Loucy (cell line): ENCODE measurements around the gene SNX27.
A peak's percentile ranks its signal among the peaks of the same experiment; 100 is the strongest.
"Not testable (repeated sequence)": the region's sequence is repeated elsewhere in the genome, so short reads cannot be mapped to it uniquely, and the experiment has no call there.

Source experiments
- H2AFZ ChIP-seq: fragments of 200-600 bp; sonication (generic); 2 replicates; pipeline ENCODE4 v1.6.0; 2016; ENCODE audit warnings: antibody characterized with exemption, mild to moderate bottlenecking, low read length, moderate library complexity
- H3F3A ChIP-seq: fragments of 200-600 bp; 2 replicates; pipeline ENCODE4 v1.6.0; 2016; ENCODE audit warnings: antibody characterized with exemption, low read depth, mild to moderate bottlenecking
- H3K27me3 ChIP-seq: fragments of 200-600 bp; sonication (generic); 2 replicates; pipeline ENCODE4 v1.6.1; 2014; ENCODE audit warnings: low read length, mild to moderate bottlenecking; ENCODE audit not compliant: insufficient read depth, poor library complexity, severe bottlenecking
- H3K36me3 ChIP-seq: fragments of 200-600 bp; sonication (generic); 2 replicates; pipeline ENCODE4 v1.6.1; 2016; ENCODE audit warnings: low read length; ENCODE audit not compliant: insufficient read depth
- H3K4me1 ChIP-seq: fragments of 200-600 bp; sonication (generic); 2 replicates; pipeline ENCODE4 v1.5.1; 2014; ENCODE audit warnings: low read length, mild to moderate bottlenecking; ENCODE audit not compliant: insufficient read depth, poor library complexity, severe bottlenecking
- H3K4me2 ChIP-seq: fragments of 200-600 bp; sonication (generic); 2 replicates; pipeline ENCODE4 v1.6.0; 2014; ENCODE audit warnings: antibody characterized with exemption, low read length, low read depth, mild to moderate bottlenecking; ENCODE audit not compliant: poor library complexity, severe bottlenecking
- H3K4me3 ChIP-seq: fragments of 200-600 bp; sonication (generic); 2 replicates; pipeline ENCODE4 v1.5.1; 2014; ENCODE audit warnings: low read length, mild to moderate bottlenecking, mixed read lengths; ENCODE audit not compliant: poor library complexity, severe bottlenecking
- H3K79me2 ChIP-seq: fragments of 200-600 bp; sonication (generic); 2 replicates; pipeline ENCODE4 v1.6.1; 2014; ENCODE audit warnings: low read length; ENCODE audit not compliant: insufficient read depth
- H3K9ac ChIP-seq: fragments of 200-600 bp; sonication (generic); 2 replicates; pipeline ENCODE4 v1.6.0; 2014; ENCODE audit warnings: mild to moderate bottlenecking, low read depth, low read length, moderate library complexity; ENCODE audit not compliant: poor library complexity, severe bottlenecking
- H3K9me2 ChIP-seq: fragments of 200-600 bp; sonication (generic); replicated peaks from 2 replicates; pipeline ENCODE4 v1.6.1; 2016; ENCODE audit warnings: low read depth, low read length, mixed read lengths
- H3K9me3 ChIP-seq: fragments of 200-600 bp; sonication (generic); 2 replicates; pipeline ENCODE4 v1.6.1; 2014; ENCODE audit warnings: mild to moderate bottlenecking, antibody characterized with exemption, low read length, low read depth; ENCODE audit not compliant: insufficient read depth
- H4K20me1 ChIP-seq: fragments of 200-600 bp; sonication (generic); 2 replicates; pipeline ENCODE4 v1.6.0; 2014; ENCODE audit warnings: antibody characterized with exemption, low read length, mild to moderate bottlenecking; ENCODE audit not compliant: insufficient read depth, poor library complexity, severe bottlenecking
- CTCF ChIP-seq: fragments of 200-600 bp; sonication (generic); conservative IDR thresholded peaks from 2 replicates; pipeline ENCODE4 v1.5.1; 2014; ENCODE audit warnings: mild to moderate bottlenecking, antibody characterized with exemption, low read length
- EZH2phosphoT487 ChIP-seq: fragments of 200-600 bp; IDR thresholded peaks from 2 replicates; pipeline ENCODE4 v1.6.1; 2018; ENCODE audit warnings: antibody characterized with exemption, mild to moderate bottlenecking, moderate library complexity, borderline replicate concordance

SNX27 gene

GRCh38 chr1:151594143-151594625 lies 17.7 kb upstream of the SNX27 start:
- H3K4me1 ChIP-seq, result peaks cover 5% of the 10 kb centered on the region
- no peaks in the 10 kb centered on the region for H3K9me2 ChIP-seq
- no peaks in the 10 kb centered on the region for H3F3A ChIP-seq
- H3K9me3 ChIP-seq, result no peaks in the 10 kb centered on the region
- H3K4me2 ChIP-seq, result peak overlapping the region; percentile 93
- H3K36me3 ChIP-seq, result no peaks in the 10 kb centered on the region
- peak overlapping the region; percentile 70 for H3K4me3 ChIP-seq
- peak overlapping the region; percentile 58 for H3K9ac ChIP-seq
- TF ChIP-seq CTCF (peak; percentile 98), EZH2phosphoT487 (no peak)
- H2AFZ ChIP-seq, result peak overlapping the region; percentile 98
- H3K27me3 ChIP-seq, result no peaks in the 10 kb centered on the region
- no peaks in the 10 kb centered on the region for H4K20me1 ChIP-seq
- H3K79me2 ChIP-seq, result no peaks in the 10 kb centered on the region

GRCh38 chr1:151596166-151596953 lies 15.5 kb upstream of the SNX27 start:
- H3K27me3 ChIP-seq, result no peaks in the 10 kb centered on the region
- peaks cover 5% of the 10 kb centered on the region for H3K4me1 ChIP-seq
- no peaks in the 10 kb centered on the region for H3K36me3 ChIP-seq
- H4K20me1 ChIP-seq, result no peaks in the 10 kb centered on the region
- H3K9me3 ChIP-seq, result no peaks in the 10 kb centered on the region
- H3K9me2 ChIP-seq, result no peaks in the 10 kb centered on the region
- no peak overlapping the region for H2AFZ ChIP-seq
- no peaks in the 10 kb centered on the region for H3F3A ChIP-seq
- H3K4me2 ChIP-seq, result no peak overlapping the region
- H3K79me2 ChIP-seq, result no peaks in the 10 kb centered on the region
- no peak overlapping the region for H3K4me3 ChIP-seq
- no peak for TF ChIP-seq EZH2phosphoT487
- TF ChIP-seq CTCF, result no peak
- H3K9ac ChIP-seq, result no peak overlapping the region

GRCh38 chr1:151602550-151602949 lies 9.3 kb upstream of the SNX27 start:
- not testable (repeated sequence) for H4K20me1 ChIP-seq, H3K79me2 ChIP-seq, H3K4me2 ChIP-seq, H2AFZ ChIP-seq, H3K27me3 ChIP-seq, H3K9me3 ChIP-seq, H3K36me3 ChIP-seq, H3K4me1 ChIP-seq, H3K9ac ChIP-seq, H3F3A ChIP-seq, H3K9me2 ChIP-seq, H3K4me3 ChIP-seq

- H3F3A ChIP-seq, result no peaks in the 10 kb centered on the region
- no peak overlapping the region for H3K4me3 ChIP-seq
- no peaks in the 10 kb centered on the region for H3K27me3 ChIP-seq
- no peaks in the 10 kb centered on the region for H3K9me3 ChIP-seq
- no peaks in the 10 kb centered on the region for H3K4me1 ChIP-seq
- no peak overlapping the region for H2AFZ ChIP-seq
- no peaks in the 10 kb centered on the region for H4K20me1 ChIP-seq
- no peaks in the 10 kb centered on the region for H3K36me3 ChIP-seq
- TF ChIP-seq CTCF (no peak), EZH2phosphoT487 (no peak)
- H3K9me2 ChIP-seq, result no peaks in the 10 kb centered on the region
- no peak overlapping the region for H3K4me2 ChIP-seq
- no peaks in the 10 kb centered on the region for H3K79me2 ChIP-seq
- no peak overlapping the region for H3K9ac ChIP-seq
These were observed 7.6 kb upstream of the SNX27 start for GRCh38 chr1:151604291-151604690.
